HCT116 (cell line): ENCODE data around the gene NBPF19. TPM values are rescaled to one million over a fixed set of nuclear protein-coding genes. Genes with fewer than 3 reads are reported as not detected.
"Not testable (repeated sequence)": the region's sequence is repeated elsewhere in the genome, so short reads cannot be mapped to it uniquely, and the experiment has no call there.

ENCODE experiments used
- ATAC-seq: fragments of 200-7000 bp; cut with Tn5 transposase; 2 replicates; pipeline ENCODE4 v1.9.1; 2020; ENCODE audit warnings: mild to moderate bottlenecking, moderate library complexity
- Bru-seq: library from RNA; stranded (reverse); fragments of 400-500 nt; gene quantifications from one replicate; lab custom pipeline; 2021; lab: Mats Ljungman, UMichigan
- BruChase-seq, 2 experiments: library from RNA; stranded (reverse); fragments of 400-500 nt; gene quantifications; one replicate each; lab custom pipeline; 2021; lab: Mats Ljungman, UMichigan
- BruUV-seq: library from RNA; stranded (reverse); fragments of 400-500 nt; replicated peaks from 2 replicates; lab custom pipeline; 2021; lab: Mats Ljungman, UMichigan
- CTCF ChIA-PET: fragments of 300-600 bp; sonication (Branson Sonifier 250); formaldehyde crosslinking; loops from one replicate; lab custom pipeline; 2021; ENCODE audit warnings: antibody characterized with exemption; lab: Charles Lee
- POLR2A ChIA-PET: fragments of 300-600, 350-600 bp; sonication (Branson Sonifier 250); formaldehyde crosslinking; loops from one replicate; lab custom pipeline; 2021; ENCODE audit warnings: antibody characterized with exemption; lab: Charles Lee
- RAD21 ChIA-PET, 2 experiments: fragments of 300-600 bp; sonication (Branson Sonifier 250); formaldehyde crosslinking; loops; one replicate each; lab custom pipeline; 2023; ENCODE audit warnings: low total read pairs in 2 of 2; ENCODE audit not compliant: uncharacterized antibody in 2 of 2, unreplicated experiment in 2 of 2, low non-redundant PET in 1 of 2; lab: Charles Lee
- DNase-seq: peaks from one replicate; pipeline ENCODE4 v3.0.0-alpha.2; 2010; ENCODE audit warnings: low read depth, low spot score
- H2AFZ ChIP-seq: fragments of 200-600 bp; shearing (Covaris generic), sonication (generic); 2 replicates; pipeline ENCODE4 v1.6.1; 2017; ENCODE audit warnings: low read depth, mixed run types, mixed read lengths, antibody characterized with exemption, low read length; ENCODE audit not compliant: poor library complexity, severe bottlenecking
- H3K27ac ChIP-seq: 2 replicates; pipeline ENCODE4 v1.5.1; 2012; ENCODE audit warnings: low read depth, low read length
- H3K27me3 ChIP-seq: fragments of 200-600 bp; sonication (generic); 2 replicates; pipeline ENCODE4 v1.6.1; 2016; ENCODE audit warnings: mixed run types, low read length, mixed read lengths; ENCODE audit not compliant: insufficient read depth
- H3K36me3 ChIP-seq, 2 experiments: fragments of 200-500 bp in 1 of 2; fragments of 200-600 bp in 1 of 2; sonication (Bioruptor generic) in 1 of 2; sonication (generic) in 1 of 2; 2 replicates each; pipeline versions ENCODE4 v1.5.1 to v1.6.1; 2014 to 2016; ENCODE audit warnings: low read length in 2 of 2, inconsistent platforms in 1 of 2, mixed read lengths in 1 of 2, mixed run types in 1 of 2; ENCODE audit not compliant: insufficient read depth in 2 of 2, control insufficient read depth in 1 of 2
- H3K4me1 ChIP-seq, 2 experiments: fragments of 200-600 bp in 1 of 2; sonication (generic) in 1 of 2; 2 replicates each; pipeline versions ENCODE4 v1.5.1 to v1.6.1; 2012 to 2017; ENCODE audit warnings: low read length in 2 of 2, inconsistent platforms in 1 of 2, mild to moderate bottlenecking in 1 of 2, mixed read lengths in 1 of 2, mixed run types in 1 of 2, moderate library complexity in 1 of 2; ENCODE audit not compliant: insufficient read depth in 2 of 2, control insufficient read depth in 1 of 2
- H3K4me2 ChIP-seq: fragments of 200-600 bp; sonication (generic); 2 replicates; pipeline ENCODE4 v1.6.1; 2017; ENCODE audit warnings: mixed run types, low read length, mixed read lengths
- H3K4me3 ChIP-seq, 2 experiments: fragments of 200-600 bp in 1 of 2; sonication (generic) in 1 of 2; replicated peaks in 1 of 2; 2 replicates each; pipeline ENCODE4 v1.5.1; 2011 to 2016; ENCODE audit warnings: low read length in 2 of 2, control low read depth in 1 of 2, low read depth in 1 of 2, mild to moderate bottlenecking in 1 of 2, mixed read lengths in 1 of 2, mixed run types in 1 of 2
- H3K79me2 ChIP-seq: fragments of 200-600 bp; sonication (generic); 2 replicates; pipeline ENCODE4 v1.6.1; 2017; ENCODE audit warnings: mild to moderate bottlenecking, mixed run types, low read length, moderate library complexity, mixed read lengths; ENCODE audit not compliant: insufficient read depth
- H3K9ac ChIP-seq: fragments of 200-600 bp; sonication (generic); 2 replicates; pipeline ENCODE4 v1.6.1; 2016; ENCODE audit warnings: low read length, mixed read lengths
- H3K9me2 ChIP-seq: fragments of 200-600 bp; sonication (generic), shearing (Covaris generic); 2 replicates; pipeline ENCODE4 v1.6.1; 2017; ENCODE audit warnings: mixed run types, mild to moderate bottlenecking, moderate library complexity; ENCODE audit not compliant: insufficient read depth
- H3K9me3 ChIP-seq, 2 experiments: fragments of 200-500 bp in 1 of 2; fragments of 200-600 bp in 1 of 2; sonication (Bioruptor generic) in 1 of 2; sonication (generic) in 1 of 2; 2 replicates each; pipeline ENCODE4 v1.6.1; 2014 to 2017; ENCODE audit warnings: low read length in 2 of 2, mixed read lengths in 2 of 2, inconsistent platforms in 1 of 2, low read depth in 1 of 2, mild to moderate bottlenecking in 1 of 2, mixed run types in 1 of 2, moderate library complexity in 1 of 2; ENCODE audit not compliant: control insufficient read depth in 1 of 2, insufficient read depth in 1 of 2
- H4K20me1 ChIP-seq: fragments of 200-600 bp; sonication (generic), shearing (Covaris generic); 2 replicates; pipeline ENCODE4 v1.6.1; 2017; ENCODE audit warnings: mixed run types, mild to moderate bottlenecking, moderate library complexity; ENCODE audit not compliant: insufficient read depth
- intact Hi-C: fragments of 100-400 bp; cut with micrococcal nuclease; formaldehyde crosslinking; loops from 2 replicates; pipeline ENCODE4 v1.10.0; 2022
- long read RNA-seq: library from polyadenylated mRNA; unstranded; transcript quantifications from one replicate; pipeline ENCODE4 v2.0.0, GENCODE V29; 2021; ENCODE audit not compliant: unreplicated experiment
- polyA plus RNA-seq: library from polyadenylated mRNA; unstranded; fragments of >200 nt; gene quantifications from 2 replicates; pipeline ENCODE4 v1.2.1, GENCODE V29; 2012; ENCODE audit warnings: missing spikeins
- total RNA-seq: library from RNA; stranded (reverse); gene quantifications from one replicate; pipeline ENCODE4 v1.2.1, GENCODE V29; 2021; ENCODE audit not compliant: unreplicated experiment

The NBPF19 gene
- total RNA-seq: 11.6 TPM
- polyA plus RNA-seq: 4.1 and 5.1 TPM in 2 replicates
- Bru-seq, nascent RNA: percentile 68 among the genes with signal in this experiment
- percentile 53 among the genes with signal in this experiment for BruChase-seq, experiment 1, labeled RNA remaining after a 6-hour chase
- percentile 62 among the genes with signal in this experiment for BruChase-seq, experiment 2, labeled RNA remaining after a 2-hour chase
- long read RNA-seq, partial matches to known transcripts: 9 of 26 reads
- long read RNA-seq, other reads (novel, unspliced or antisense): 17 of 26 reads

- H4K20me1 ChIP-seq, H3K9me3 ChIP-seq, H3K79me2 ChIP-seq, H2AFZ ChIP-seq, ATAC-seq, DNase-seq, CTCF ChIA-PET, BruUV-seq, POLR2A ChIA-PET, H3K4me3 ChIP-seq, RAD21 ChIA-PET, H3K27me3 ChIP-seq, H3K4me2 ChIP-seq, H3K4me1 ChIP-seq, H3K27ac ChIP-seq, intact Hi-C loops, H3K36me3 ChIP-seq, H3K9me2 ChIP-seq, H3K9ac ChIP-seq: not testable (repeated sequence)
Measured at GRCh38 chr1:149474745-149475144, at the start of gene NBPF19. Gene NBPF19, plus strand, starts transcription at chr1:149475045. Its CDS starts 888 bp downstream, at chr1:149475933.

GRCh38 chr1:149428317-149428716 lies 46.5 kb upstream of the NBPF19 start:
- H3K36me3 ChIP-seq, H3K4me3 ChIP-seq, H3K9me3 ChIP-seq, BruUV-seq, RAD21 ChIA-PET, ATAC-seq, CTCF ChIA-PET, H3K27me3 ChIP-seq, H3K79me2 ChIP-seq, H3K4me2 ChIP-seq, DNase-seq, intact Hi-C loops, POLR2A ChIA-PET, H3K9me2 ChIP-seq, H4K20me1 ChIP-seq, H3K4me1 ChIP-seq, H3K27ac ChIP-seq, H2AFZ ChIP-seq, H3K9ac ChIP-seq: not testable (repeated sequence)

GRCh38 chr1:149445451-149445850 lies 29.4 kb upstream of the NBPF19 start:
- POLR2A ChIA-PET, H3K4me2 ChIP-seq, H3K36me3 ChIP-seq, intact Hi-C loops, H3K9ac ChIP-seq, H3K4me1 ChIP-seq, RAD21 ChIA-PET, ATAC-seq, CTCF ChIA-PET, DNase-seq, H3K4me3 ChIP-seq, H4K20me1 ChIP-seq, H3K9me2 ChIP-seq, H3K79me2 ChIP-seq, H3K9me3 ChIP-seq, H3K27ac ChIP-seq, H3K27me3 ChIP-seq, BruUV-seq, H2AFZ ChIP-seq: not testable (repeated sequence)

GRCh38 chr1:149452196-149452595 lies 22.6 kb upstream of the NBPF19 start:
- intact Hi-C loops, CTCF ChIA-PET, H3K9ac ChIP-seq, H3K27ac ChIP-seq, H3K79me2 ChIP-seq, POLR2A ChIA-PET, H3K4me2 ChIP-seq, ATAC-seq, BruUV-seq, H3K9me3 ChIP-seq, RAD21 ChIA-PET, H3K9me2 ChIP-seq, H3K27me3 ChIP-seq, H2AFZ ChIP-seq, DNase-seq, H3K36me3 ChIP-seq, H3K4me3 ChIP-seq, H4K20me1 ChIP-seq, H3K4me1 ChIP-seq: not testable (repeated sequence)
